22Rv1 (cell line): ENCODE results near the gene SEC61A2.

Experiments used
- ZFX ChIP-seq: fragments of 450-650 bp; IDR thresholded peaks from 2 replicates; pipeline ENCODE4 v1.6.1; 2017; ENCODE audit warnings: antibody characterized with exemption, borderline replicate concordance
- TF ChIP-seq, protein P1 (sequence below): fragments of 450-650 bp; IDR thresholded peaks from 2 replicates; pipeline ENCODE4 v1.5.1; 2017; ENCODE audit warnings: mild to moderate bottlenecking

DNA sequence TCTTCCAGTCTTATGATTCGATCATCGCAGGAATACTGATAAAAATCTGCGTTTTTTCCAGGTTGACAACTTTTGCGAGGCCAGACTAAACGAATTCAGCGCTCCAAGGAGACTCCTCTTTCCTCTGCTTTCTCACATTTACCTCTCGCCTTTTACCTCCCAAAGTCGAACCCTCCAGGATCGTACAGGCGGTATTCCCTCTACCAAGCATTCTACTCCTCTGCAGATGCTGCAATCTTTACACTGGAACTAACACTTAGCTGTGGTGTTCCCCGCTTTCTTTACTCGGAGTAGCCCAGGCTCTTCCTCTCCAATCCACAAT is 65.8 kb downstream of the SEC61A2 start:
- TF ChIP-seq, protein P1, sequence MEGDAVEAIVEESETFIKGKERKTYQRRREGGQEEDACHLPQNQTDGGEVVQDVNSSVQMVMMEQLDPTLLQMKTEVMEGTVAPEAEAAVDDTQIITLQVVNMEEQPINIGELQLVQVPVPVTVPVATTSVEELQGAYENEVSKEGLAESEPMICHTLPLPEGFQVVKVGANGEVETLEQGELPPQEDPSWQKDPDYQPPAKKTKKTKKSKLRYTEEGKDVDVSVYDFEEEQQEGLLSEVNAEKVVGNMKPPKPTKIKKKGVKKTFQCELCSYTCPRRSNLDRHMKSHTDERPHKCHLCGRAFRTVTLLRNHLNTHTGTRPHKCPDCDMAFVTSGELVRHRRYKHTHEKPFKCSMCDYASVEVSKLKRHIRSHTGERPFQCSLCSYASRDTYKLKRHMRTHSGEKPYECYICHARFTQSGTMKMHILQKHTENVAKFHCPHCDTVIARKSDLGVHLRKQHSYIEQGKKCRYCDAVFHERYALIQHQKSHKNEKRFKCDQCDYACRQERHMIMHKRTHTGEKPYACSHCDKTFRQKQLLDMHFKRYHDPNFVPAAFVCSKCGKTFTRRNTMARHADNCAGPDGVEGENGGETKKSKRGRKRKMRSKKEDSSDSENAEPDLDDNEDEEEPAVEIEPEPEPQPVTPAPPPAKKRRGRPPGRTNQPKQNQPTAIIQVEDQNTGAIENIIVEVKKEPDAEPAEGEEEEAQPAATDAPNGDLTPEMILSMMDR = no peak
- TF ChIP-seq ZFX = no peak
